H9 (cell line): ENCODE results near the gene SHANK1. TPM values are rescaled to one million over a fixed set of nuclear protein-coding genes. Genes with fewer than 3 reads are reported as not detected.

Experiments
- DNase-seq: peaks from one replicate; pipeline ENCODE4 v3.0.0-alpha.2; 2017
- H2AFZ ChIP-seq: one replicate; pipeline ENCODE4 v1.6.1; 2013; ENCODE audit warnings: mild to moderate bottlenecking, low read length, control low read depth, moderate library complexity
- H2AK5ac ChIP-seq: 2 replicates; pipeline ENCODE4 v1.6.1; 2013; ENCODE audit warnings: low read length, control low read depth, mixed read lengths; ENCODE audit not compliant: insufficient read length
- H2BK120ac ChIP-seq: one replicate; pipeline ENCODE4 v1.6.1; 2013; ENCODE audit warnings: low read depth, mild to moderate bottlenecking, low read length, control low read depth, inconsistent platforms; ENCODE audit not compliant: poor library complexity, severe bottlenecking
- H2BK12ac ChIP-seq: 2 replicates; pipeline ENCODE4 v1.6.1; 2013; ENCODE audit warnings: low read length, control low read depth, mixed read lengths, low read depth; ENCODE audit not compliant: insufficient read length
- H2BK15ac ChIP-seq: 2 replicates; pipeline ENCODE4 v1.6.1; 2013; ENCODE audit warnings: low read depth, low read length, control low read depth
- H2BK20ac ChIP-seq: one replicate; pipeline ENCODE4 v1.6.1; 2013; ENCODE audit warnings: low read depth, mild to moderate bottlenecking, low read length, control low read depth, inconsistent platforms; ENCODE audit not compliant: poor library complexity, severe bottlenecking
- H2BK5ac ChIP-seq: 2 replicates; pipeline ENCODE4 v1.6.1; 2013; ENCODE audit warnings: low read length, control low read depth, mixed read lengths; ENCODE audit not compliant: insufficient read length
- H3K14ac ChIP-seq: 2 replicates; pipeline ENCODE4 v1.6.1; 2013; ENCODE audit warnings: low read length, control low read depth; ENCODE audit not compliant: insufficient read depth
- H3K18ac ChIP-seq: 2 replicates; pipeline ENCODE4 v1.6.1; 2013; ENCODE audit warnings: low read depth, mild to moderate bottlenecking, mixed read lengths, low read length, control low read depth; ENCODE audit not compliant: insufficient read length
- H3K23ac ChIP-seq: 2 replicates; pipeline ENCODE4 v1.6.1; 2013; ENCODE audit warnings: low read length, control low read depth, mixed read lengths, low read depth; ENCODE audit not compliant: insufficient read length
- H3K23me2 ChIP-seq: 2 replicates; pipeline ENCODE4 v1.6.1; 2013; ENCODE audit warnings: low read depth, mild to moderate bottlenecking, mixed read lengths, low read length, control low read depth; ENCODE audit not compliant: insufficient read length, poor library complexity, severe bottlenecking
- H3K27ac ChIP-seq: 2 replicates; pipeline ENCODE4 v1.5.1; 2013; ENCODE audit warnings: low read length, control low read depth, mixed read lengths, low read depth; ENCODE audit not compliant: insufficient read length
- H3K27me3 ChIP-seq: 2 replicates; pipeline ENCODE4 v1.6.1; 2013; ENCODE audit warnings: low read length, control low read depth, inconsistent platforms; ENCODE audit not compliant: insufficient read depth
- H3K4ac ChIP-seq: 2 replicates; pipeline ENCODE4 v1.6.1; 2013; ENCODE audit warnings: low read depth, mild to moderate bottlenecking, control low read depth, inconsistent platforms, low read length, moderate library complexity
- H3K4me1 ChIP-seq: 2 replicates; pipeline ENCODE4 v1.6.1; 2013; ENCODE audit warnings: low read length, control low read depth, inconsistent platforms; ENCODE audit not compliant: insufficient read depth
- H3K4me2 ChIP-seq: 2 replicates; pipeline ENCODE4 v1.6.1; 2013; ENCODE audit warnings: low read length, control low read depth, mixed read lengths; ENCODE audit not compliant: insufficient read length, insufficient read depth
- H3K56ac ChIP-seq: 2 replicates; pipeline ENCODE4 v1.6.1; 2013; ENCODE audit warnings: low read depth, mild to moderate bottlenecking, mixed read lengths, low read length, control low read depth; ENCODE audit not compliant: insufficient read length
- H3K79me1 ChIP-seq: 2 replicates; pipeline ENCODE4 v1.6.1; 2013; ENCODE audit warnings: low read depth, mild to moderate bottlenecking, moderate library complexity, low read length, control low read depth, inconsistent platforms; ENCODE audit not compliant: insufficient read depth, poor library complexity, severe bottlenecking
- H3K79me2 ChIP-seq: 2 replicates; pipeline ENCODE4 v1.6.1; 2013; ENCODE audit warnings: low read length, control low read depth, inconsistent platforms; ENCODE audit not compliant: insufficient read depth
- H3K9ac ChIP-seq: 2 replicates; pipeline ENCODE4 v1.6.1; 2013; ENCODE audit warnings: low read length, control low read depth, mixed read lengths; ENCODE audit not compliant: insufficient read length; ENCODE audit errors: extremely low read depth
- H3K9me3 ChIP-seq: one replicate; pipeline ENCODE4 v1.6.1; 2013; ENCODE audit warnings: low read depth, low read length, inconsistent platforms; ENCODE audit not compliant: control insufficient read depth
- H3T11ph ChIP-seq: one replicate; pipeline ENCODE4 v1.6.1; 2013; ENCODE audit warnings: mild to moderate bottlenecking, low read length, control low read depth, inconsistent platforms
- H4K20me1 ChIP-seq: one replicate; pipeline ENCODE4 v1.6.1; 2013; ENCODE audit not compliant: control insufficient read depth, insufficient read length, insufficient read depth
- H4K5ac ChIP-seq: 2 replicates; pipeline ENCODE4 v1.6.1; 2013; ENCODE audit warnings: low read depth, mild to moderate bottlenecking, mixed read lengths, low read length, control low read depth; ENCODE audit not compliant: insufficient read length
- H4K8ac ChIP-seq: replicated peaks from 2 replicates; pipeline ENCODE4 v1.6.1; 2013; ENCODE audit warnings: low read length, control low read depth, mixed read lengths, low read depth; ENCODE audit not compliant: insufficient read length
- H4K91ac ChIP-seq: 2 replicates; pipeline ENCODE4 v1.6.1; 2013; ENCODE audit warnings: low read depth, mild to moderate bottlenecking, moderate library complexity, mixed read lengths, low read length, control low read depth; ENCODE audit not compliant: insufficient read length
- H3K27ac Mint-ChIP-seq, 3 experiments: 2 replicates in 2 of 3; 3 replicates in 1 of 3; pipeline ENCODE4 v1.8.0; 2020 to 2021; ENCODE audit warnings: mixed read lengths in 3 of 3, mild to moderate bottlenecking in 1 of 3, moderate library complexity in 1 of 3
- H3K27me3 Mint-ChIP-seq: 2 replicates; pipeline ENCODE4 v1.8.0; 2021; ENCODE audit warnings: low read depth, mild to moderate bottlenecking, moderate library complexity, mixed read lengths
- H3K36me3 Mint-ChIP-seq, 3 experiments: 2 replicates in 2 of 3; 3 replicates in 1 of 3; pipeline ENCODE4 v1.8.0; 2020 to 2021; ENCODE audit warnings: low read depth in 3 of 3, mixed read lengths in 3 of 3; ENCODE audit not compliant: insufficient read depth in 1 of 3
- H3K4me1 Mint-ChIP-seq, 2 experiments: 2 replicates each; pipeline ENCODE4 v1.8.0; 2020; ENCODE audit warnings: mixed read lengths in 2 of 2
- H3K4me3 Mint-ChIP-seq, 2 experiments: 2 replicates in 1 of 2; 3 replicates in 1 of 2; pipeline ENCODE4 v1.8.0; 2020 to 2021; ENCODE audit warnings: mild to moderate bottlenecking in 2 of 2, mixed read lengths in 2 of 2, moderate library complexity in 1 of 2
- H3K9me3 Mint-ChIP-seq, 2 experiments: 2 replicates in 1 of 2; 3 replicates in 1 of 2; pipeline ENCODE4 v1.8.0; 2020; ENCODE audit warnings: mild to moderate bottlenecking in 2 of 2, mixed read lengths in 2 of 2, moderate library complexity in 1 of 2
- CTCF ChIP-seq: fragments of 200-600 bp; sonication (generic); conservative IDR thresholded peaks from 3 replicates; pipeline ENCODE4 v1.8.0; 2021; ENCODE audit warnings: antibody characterized with exemption, mild to moderate bottlenecking
- WGBS: extraction: QIAGEN DNeasy Blood & Tissue Kit; methylation state at CpG from one replicate; pipeline ENCODE4 v1.1.7; 2013; ENCODE audit warnings: missing lambda C conversion rate, low lambda C conversion rate, mixed read lengths; ENCODE audit not compliant: insufficient read length; ENCODE audit errors: extremely low coverage; 5-methylcytosine and 5-hydroxymethylcytosine counted together
- total RNA-seq: library from RNA; stranded (reverse); gene quantifications from 2 replicates; pipeline ENCODE4 v1.2.1, GENCODE V29; 2021

Gene SHANK1
- total RNA-seq, 1 experiment from 2014 or later = 1.7 TPM

- Mint-ChIP-seq H3K36me3 (no peaks in the 10 kb centered on the region), H3K27ac (0 out of 7 replicates have a peak overlapping the region, but pooled peaks of 1 of the 3 experiments have one; percentile 87), H3K27me3 (peaks cover 81% of the 10 kb centered on the region), H3K4me1 (peaks cover 6 to 16% of the 10 kb centered on the region in 2 experiments), H3K4me3 (no peak overlapping the region), H3K9me3 (no peaks in the 10 kb centered on the region)
- peak; percentile 84 for TF ChIP-seq CTCF
- no CpG with 5 or more reads among the region's 9 CpGs for WGBS
- H3K4me2 ChIP-seq = no peak overlapping the region
- no peak overlapping the region for H2BK15ac ChIP-seq
- no peak overlapping the region for H3K56ac ChIP-seq
- no peaks in the 10 kb centered on the region for H3K23me2 ChIP-seq
- no peak overlapping the region for H3T11ph ChIP-seq
- no peak overlapping the region for H3K4ac ChIP-seq
- no peak overlapping the region for H3K23ac ChIP-seq
- peaks cover 4% of the 10 kb centered on the region; the same call in 1 of the 2 replicates for H3K27me3 ChIP-seq
- H3K27ac ChIP-seq = no peak overlapping the region
- no peaks in the 10 kb centered on the region for H4K20me1 ChIP-seq
- peak; percentile 67 for DNase-seq
- 0 out of 2 replicates have a peak, but pooled peaks cover 3% of the 10 kb centered on the region for H3K4me1 ChIP-seq
- no peak overlapping the region for H3K18ac ChIP-seq
- no peak overlapping the region for H2BK5ac ChIP-seq
- no peak overlapping the region for H2BK120ac ChIP-seq
- no peak overlapping the region for H2AK5ac ChIP-seq
- H2BK20ac ChIP-seq = no peak overlapping the region
- no peak overlapping the region for H2AFZ ChIP-seq
- no peak overlapping the region for H4K5ac ChIP-seq
- H3K79me2 ChIP-seq = no peaks in the 10 kb centered on the region
- no peak overlapping the region for H3K9ac ChIP-seq
- H3K9me3 ChIP-seq = no peaks in the 10 kb centered on the region
- H4K8ac ChIP-seq = no peak overlapping the region
- no peak overlapping the region for H3K14ac ChIP-seq
- H2BK12ac ChIP-seq = no peak overlapping the region
- H4K91ac ChIP-seq = no peak overlapping the region
- no peaks in the 10 kb centered on the region for H3K79me1 ChIP-seq
Measured at GRCh38 chr19:50705422-50706019, 14.1 kb downstream of the SHANK1 start.
